NCI-H1694 treated with DMSO at 0.1 percent for 48 hours (cell line): ENCODE data around the gene ALS2CL.

Experiments
- DNase-seq: peaks from one replicate; lab custom pipeline; 2025; lab: John Stamatoyannopoulos, UW

Gene ALS2CL

GRCh38 chr3:46676601-46677410, 16.7 kb downstream of the ALS2CL start:
- DNase-seq = no peak

DNA sequence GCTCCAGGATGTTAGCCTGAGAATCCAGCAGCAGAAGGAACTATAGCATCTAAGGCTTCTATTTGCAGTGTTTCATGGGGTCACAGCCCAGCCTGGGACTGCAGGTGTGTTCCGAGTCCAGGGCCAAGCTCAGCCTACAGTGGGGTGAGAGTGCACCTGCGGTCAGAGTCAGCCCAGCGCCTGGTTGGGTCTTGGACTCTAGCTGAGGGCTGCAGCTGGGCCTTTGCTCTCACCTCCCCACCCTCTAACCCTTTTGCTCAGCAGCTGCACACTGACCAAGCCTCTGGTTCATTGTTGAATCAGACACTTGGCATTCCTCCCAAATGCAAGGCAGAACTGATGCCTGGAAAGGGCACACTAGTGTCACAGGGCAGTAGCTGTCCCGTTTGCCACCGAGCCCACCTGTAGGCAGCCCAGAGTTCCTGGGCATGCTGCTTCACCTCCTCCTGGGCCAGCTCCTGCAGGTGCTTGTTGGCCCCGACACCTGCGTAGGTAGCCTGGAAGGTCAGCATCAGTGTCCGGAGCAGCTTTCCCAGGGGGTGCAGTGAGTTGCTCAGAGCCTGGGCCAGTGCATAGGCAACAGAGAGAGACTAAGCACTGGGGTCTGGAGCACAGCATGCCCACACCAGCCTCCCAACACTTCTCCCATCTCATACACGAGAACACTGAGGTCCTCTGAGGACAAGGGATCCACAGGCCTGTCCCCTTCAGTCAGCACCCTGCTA, 17.5 kb downstream of the ALS2CL start:
- no peak for DNase-seq

DNA sequence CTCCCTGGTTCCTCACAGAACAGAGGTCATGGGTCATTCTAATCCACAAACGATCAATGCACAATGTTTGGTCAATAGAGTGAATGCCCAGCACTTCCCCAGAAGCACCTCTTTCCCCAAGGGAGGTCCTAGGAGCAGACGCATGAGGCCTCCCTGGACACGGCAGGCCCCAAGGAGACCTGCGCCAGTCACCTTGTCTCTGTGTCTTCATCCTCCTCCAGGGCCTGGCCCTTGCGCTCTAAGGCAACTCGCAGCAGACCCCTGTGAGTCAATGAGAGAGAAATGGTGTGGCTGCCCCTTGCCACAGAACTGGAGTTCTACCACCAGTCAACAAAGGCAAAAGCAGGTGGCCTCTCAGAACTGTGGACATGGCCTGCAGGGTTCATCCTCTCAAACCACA, 18.1 kb downstream of the ALS2CL start:
- DNase-seq = no peak

GRCh38 chr3:46674031-46674845, 19.2 kb downstream of the ALS2CL start:
- DNase-seq = no peak

GRCh38 chr3:46673151-46674030, 20.1 kb downstream of the ALS2CL start:
- DNase-seq = no peak

- DNase-seq = no peak
Measured at GRCh38 chr3:46672349-46672695, 21.2 kb downstream of the ALS2CL start.

GRCh38 chr3:46671541-46672348, 21.7 kb downstream of the ALS2CL start:
- DNase-seq = no peak

GRCh38 chr3:46670891-46671427, 22.5 kb downstream of the ALS2CL start:
- DNase-seq = no peak

DNA sequence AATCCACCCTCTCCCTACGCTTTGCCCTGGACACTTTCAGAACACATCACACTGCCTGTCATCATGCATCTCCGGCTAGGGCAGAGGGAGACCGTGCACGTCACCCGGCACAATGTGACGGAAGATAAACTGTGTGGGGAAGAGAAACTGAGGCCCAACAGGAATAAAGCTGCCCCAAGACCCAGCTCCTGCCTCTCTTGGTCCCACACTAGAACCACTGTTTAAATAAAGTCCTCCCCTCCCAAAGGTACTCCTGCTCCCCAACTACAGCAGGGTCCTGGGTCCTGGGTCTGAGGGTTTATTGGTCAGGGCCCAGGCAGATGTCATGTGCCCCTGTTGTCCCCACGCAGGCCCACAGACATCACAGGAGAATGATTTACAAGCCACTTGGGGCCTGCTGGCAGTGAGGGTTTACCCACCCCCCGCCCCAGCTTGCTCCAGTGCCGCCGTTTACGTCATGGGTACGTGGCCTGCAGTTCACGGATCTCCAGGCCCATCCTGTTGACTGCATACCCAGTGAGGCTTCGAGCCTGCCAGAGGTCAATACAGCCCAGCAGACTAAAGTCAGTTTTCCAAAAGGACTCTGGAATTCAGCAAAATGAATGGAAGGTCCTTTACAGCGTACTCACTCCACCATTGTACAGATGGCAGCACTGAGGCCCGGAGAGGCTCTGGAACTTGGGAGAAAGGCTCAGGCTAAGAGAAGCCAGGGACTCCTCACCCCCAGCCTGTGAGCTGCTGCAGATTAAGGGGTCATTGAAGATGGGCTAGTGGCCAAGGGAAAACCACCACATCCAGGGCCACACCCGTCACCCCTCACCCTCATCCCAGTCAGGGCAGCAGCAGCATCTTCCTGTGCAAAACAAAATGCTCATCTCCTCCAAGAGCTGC, 23.2 kb downstream of the ALS2CL start:
- no peak for DNase-seq

DNA sequence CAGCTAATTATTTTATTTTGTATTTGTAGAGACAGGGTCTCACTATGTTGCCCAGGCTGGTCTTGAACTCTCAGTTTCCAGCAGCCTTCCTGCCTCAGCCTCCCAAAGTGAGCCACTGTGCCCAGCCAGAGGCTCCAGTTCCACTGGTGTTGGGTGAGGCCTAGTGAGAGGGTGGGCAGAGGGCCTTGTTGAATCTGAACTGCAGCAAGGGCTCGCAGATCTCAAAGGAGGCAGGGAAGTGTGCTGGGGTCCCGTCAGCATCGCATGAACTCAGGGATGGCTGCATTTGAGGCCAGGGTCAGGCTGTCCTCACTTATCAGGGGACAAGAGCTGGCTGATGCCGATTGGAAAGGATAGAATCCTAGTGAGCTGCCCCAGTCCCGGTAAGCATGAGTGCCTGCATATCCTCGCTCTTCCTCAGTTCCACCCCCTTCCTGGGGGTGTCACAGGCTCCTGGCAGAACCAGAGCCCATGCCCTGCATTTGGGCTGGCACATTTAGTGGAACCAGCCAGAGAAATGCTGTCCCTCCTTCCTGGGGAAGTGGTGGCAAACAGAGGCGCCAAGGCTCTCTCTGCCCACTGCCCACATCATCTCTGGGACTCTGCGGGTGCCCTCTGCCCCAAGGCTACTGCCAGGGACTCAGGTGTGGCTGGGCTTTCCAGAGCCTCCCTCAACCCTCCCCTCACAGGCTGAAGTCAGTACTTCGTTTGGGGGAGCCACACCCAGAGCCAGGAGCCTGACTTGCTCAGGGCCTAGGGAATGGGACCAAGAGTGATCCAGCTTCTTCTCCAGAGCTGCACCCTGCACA, 24.1 kb downstream of the ALS2CL start:
- DNase-seq = no peak

DNA sequence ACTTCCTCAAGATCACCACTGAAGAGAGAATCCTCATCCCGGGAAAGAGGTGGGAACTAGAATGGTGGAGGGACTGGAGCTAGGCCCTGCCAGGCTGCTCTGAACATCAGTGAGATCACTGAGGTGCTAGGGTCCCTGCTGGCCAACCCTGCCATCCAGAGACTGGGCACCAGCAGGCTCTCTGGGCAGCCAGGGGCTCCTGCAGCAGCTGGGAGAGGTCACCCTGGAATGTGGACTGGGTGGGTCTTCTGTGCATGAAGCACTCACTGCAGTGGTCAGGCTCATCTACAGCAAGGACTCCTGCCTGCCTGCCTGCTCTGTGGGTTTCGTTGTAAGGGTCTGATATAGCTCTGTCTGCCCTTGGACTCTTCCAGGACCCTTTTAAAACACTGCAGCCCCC, 24.9 kb downstream of the ALS2CL start:
- no peak for DNase-seq

- no peak for DNase-seq
Measured at GRCh38 chr3:46668116-46668515, 25.4 kb downstream of the ALS2CL start.

GRCh38 chr3:46667657-46668056, 25.8 kb downstream of the ALS2CL start:
- no peak for DNase-seq

DNA sequence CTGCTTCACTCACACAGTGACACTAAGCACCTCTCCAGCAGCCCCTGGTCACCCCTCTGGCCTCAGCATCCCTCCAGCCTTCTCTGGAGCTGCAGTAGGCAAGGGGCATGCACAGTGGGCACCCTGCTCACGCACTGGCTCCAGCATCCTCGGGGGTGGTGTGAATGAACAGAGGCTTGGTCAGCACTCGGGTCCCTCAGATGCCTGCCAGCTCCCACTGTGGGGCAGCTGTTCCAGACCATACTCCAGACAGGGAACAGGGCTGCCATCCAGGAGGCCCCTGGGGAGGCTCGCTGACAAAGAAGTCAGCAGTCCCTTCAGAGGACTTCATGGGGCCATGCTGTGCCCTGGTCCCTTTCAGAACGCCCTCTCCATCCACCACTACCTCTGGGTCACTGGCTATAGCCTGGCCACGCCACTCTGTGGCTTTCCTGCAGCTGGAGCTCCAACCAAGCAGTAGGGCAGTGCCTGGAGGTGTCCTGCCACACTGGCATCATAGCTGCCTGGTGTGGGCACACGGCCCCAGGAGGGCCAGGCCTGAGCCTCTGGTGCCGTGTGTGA, 26.3 kb downstream of the ALS2CL start:
- no peak for DNase-seq

- no peak for DNase-seq
Measured at GRCh38 chr3:46666453-46666845, 27.0 kb downstream of the ALS2CL start.

GRCh38 chr3:46665763-46666452, 27.6 kb downstream of the ALS2CL start:
- DNase-seq = no peak

DNA sequence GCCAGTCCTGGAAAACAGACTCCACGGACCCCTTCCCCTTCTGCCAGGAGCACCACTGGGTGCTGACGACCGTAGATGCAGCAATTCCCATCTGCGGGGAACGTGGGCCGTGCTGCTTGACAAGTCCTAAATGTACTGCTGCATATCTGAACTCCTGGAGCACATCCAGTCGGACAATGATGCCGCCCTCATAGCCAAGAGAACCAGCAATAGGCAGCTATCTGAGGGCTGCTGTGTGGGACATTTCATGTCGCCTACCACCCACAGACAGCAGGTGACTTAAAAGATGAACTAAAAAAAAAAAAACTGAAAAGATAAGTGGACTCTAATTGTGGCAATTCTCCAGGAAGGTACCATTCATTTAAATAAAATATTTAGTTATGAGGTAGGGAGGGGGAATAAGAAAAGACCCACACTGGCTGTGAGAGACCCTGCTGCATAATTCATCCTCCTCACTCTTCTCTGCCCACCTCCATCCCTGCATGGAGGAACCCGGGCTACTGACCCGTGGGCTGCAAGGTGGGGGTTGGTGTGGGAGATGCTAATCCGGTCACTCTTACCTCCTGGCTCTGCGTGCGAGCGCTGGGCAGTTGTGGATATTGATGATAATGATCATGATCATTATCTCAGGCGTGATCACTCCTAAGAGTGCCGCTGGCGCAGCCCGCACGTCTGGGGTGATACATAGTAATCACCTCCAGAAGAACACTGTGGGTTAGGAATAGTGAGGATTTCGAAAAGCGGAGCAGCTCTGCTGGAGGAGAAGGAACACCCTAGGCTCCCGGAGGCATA, 28.3 kb downstream of the ALS2CL start:
- DNase-seq = no peak
